HL-60 (cell line): ENCODE data around the gene ADIPOR2.

ENCODE experiments used
- DNase-seq, 2 experiments: peaks; one replicate each; pipeline ENCODE4 v3.0.0-alpha.2; 2010 to 2020; ENCODE audit warnings: low read depth in 1 of 2, low spot score in 1 of 2
- H3K27ac ChIP-seq: fragments of 250-450 bp; sonication (Bioruptor Pico); replicated peaks from 2 replicates; pipeline ENCODE4 v1.5.1; 2020; ENCODE audit warnings: mild to moderate bottlenecking, moderate library complexity
- H3K27me3 ChIP-seq: fragments of 250-450 bp; sonication (Bioruptor Pico); 2 replicates; pipeline ENCODE4 v1.5.1; 2021; ENCODE audit warnings: mild to moderate bottlenecking, moderate library complexity; ENCODE audit not compliant: insufficient read depth, poor library complexity, severe bottlenecking
- H3K4me3 ChIP-seq: replicated peaks from 2 replicates; pipeline ENCODE4 v1.5.1; 2011; ENCODE audit warnings: mild to moderate bottlenecking, control low read depth, low read length; ENCODE audit not compliant: insufficient read depth
- GABPA ChIP-seq: IDR thresholded peaks from 2 replicates; pipeline ENCODE4 v1.6.1; 2012; ENCODE audit warnings: low read depth
- POLR2AphosphoS5 ChIP-seq: IDR thresholded peaks from 2 replicates; pipeline ENCODE4 v1.6.1; 2012; ENCODE audit warnings: low read depth
- SPI1 ChIP-seq: IDR thresholded peaks from 2 replicates; pipeline ENCODE4 v1.6.1; 2012; ENCODE audit warnings: low read depth, mild to moderate bottlenecking, borderline replicate concordance
- TF ChIP-seq, protein P1 (sequence below): IDR thresholded peaks from one replicate; pipeline ENCODE4 v1.5.1; 2011; ENCODE audit warnings: low read length, control low read depth, inconsistent platforms; ENCODE audit not compliant: insufficient read depth
- TF ChIP-seq, protein P2 (sequence below): IDR thresholded peaks from 2 replicates; pipeline ENCODE4 v1.6.1; 2012; ENCODE audit warnings: low read depth; ENCODE audit not compliant: insufficient replicate concordance

ADIPOR2 gene

DNA sequence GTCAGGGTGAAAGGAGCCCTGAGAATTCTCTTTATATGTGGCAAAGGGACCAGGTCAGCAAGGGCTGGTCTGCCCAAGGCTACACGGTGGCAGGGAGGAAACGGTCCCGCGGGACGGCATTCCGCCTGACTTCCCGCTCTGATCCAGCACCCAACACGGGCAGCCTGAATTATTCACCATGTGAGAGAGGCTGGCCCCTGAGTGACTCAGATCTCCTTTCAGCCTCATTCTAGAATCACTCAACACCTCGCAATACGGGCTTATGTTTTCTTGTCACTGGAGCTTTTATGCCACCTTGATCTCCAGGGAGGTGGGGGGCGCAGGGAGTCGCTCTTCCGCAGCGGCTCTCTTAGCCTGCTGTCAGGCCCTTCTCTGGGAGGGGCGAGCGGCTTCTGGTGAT is 138.0 kb downstream of the ADIPOR2 start:
- H3K27ac ChIP-seq = no peak overlapping the region
- H3K4me3 ChIP-seq = no peak overlapping the region
- DNase-seq = no peak

DNA sequence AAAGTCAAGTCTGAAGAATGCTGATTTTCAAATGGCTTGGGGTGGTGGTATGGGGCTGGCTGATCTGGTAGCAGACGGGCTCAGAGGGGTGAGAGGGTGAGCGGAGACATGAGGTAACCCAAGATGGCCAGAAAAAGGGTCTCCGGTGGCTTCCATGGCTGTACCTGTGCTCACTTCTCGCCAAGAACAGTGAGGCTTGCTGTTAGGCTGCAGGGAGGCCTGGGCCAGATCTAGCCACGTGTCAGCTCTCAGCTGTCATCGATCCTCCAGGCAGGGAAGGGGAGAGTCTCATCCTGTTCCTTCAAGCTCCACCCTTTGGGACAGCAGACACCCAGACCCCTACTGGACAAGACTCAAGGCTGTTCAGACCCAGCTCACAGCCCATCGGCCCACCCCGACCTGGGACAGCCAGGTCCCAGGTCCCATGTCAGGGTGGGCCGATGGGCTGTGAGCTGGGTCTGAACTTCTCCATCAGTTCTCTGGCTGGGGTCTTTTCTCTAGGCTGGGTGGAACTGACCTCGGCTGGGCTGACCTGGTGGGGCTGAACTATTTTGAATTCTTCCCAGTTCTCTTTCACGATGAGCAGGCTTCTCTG is 138.5 kb downstream of the ADIPOR2 start:
- no peak for DNase-seq
- TF ChIP-seq, protein P1, sequence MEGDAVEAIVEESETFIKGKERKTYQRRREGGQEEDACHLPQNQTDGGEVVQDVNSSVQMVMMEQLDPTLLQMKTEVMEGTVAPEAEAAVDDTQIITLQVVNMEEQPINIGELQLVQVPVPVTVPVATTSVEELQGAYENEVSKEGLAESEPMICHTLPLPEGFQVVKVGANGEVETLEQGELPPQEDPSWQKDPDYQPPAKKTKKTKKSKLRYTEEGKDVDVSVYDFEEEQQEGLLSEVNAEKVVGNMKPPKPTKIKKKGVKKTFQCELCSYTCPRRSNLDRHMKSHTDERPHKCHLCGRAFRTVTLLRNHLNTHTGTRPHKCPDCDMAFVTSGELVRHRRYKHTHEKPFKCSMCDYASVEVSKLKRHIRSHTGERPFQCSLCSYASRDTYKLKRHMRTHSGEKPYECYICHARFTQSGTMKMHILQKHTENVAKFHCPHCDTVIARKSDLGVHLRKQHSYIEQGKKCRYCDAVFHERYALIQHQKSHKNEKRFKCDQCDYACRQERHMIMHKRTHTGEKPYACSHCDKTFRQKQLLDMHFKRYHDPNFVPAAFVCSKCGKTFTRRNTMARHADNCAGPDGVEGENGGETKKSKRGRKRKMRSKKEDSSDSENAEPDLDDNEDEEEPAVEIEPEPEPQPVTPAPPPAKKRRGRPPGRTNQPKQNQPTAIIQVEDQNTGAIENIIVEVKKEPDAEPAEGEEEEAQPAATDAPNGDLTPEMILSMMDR = no peak
- TF ChIP-seq SPI1 (no peak), GABPA (no peak), POLR2AphosphoS5 (no peak)
- TF ChIP-seq, protein P2, sequence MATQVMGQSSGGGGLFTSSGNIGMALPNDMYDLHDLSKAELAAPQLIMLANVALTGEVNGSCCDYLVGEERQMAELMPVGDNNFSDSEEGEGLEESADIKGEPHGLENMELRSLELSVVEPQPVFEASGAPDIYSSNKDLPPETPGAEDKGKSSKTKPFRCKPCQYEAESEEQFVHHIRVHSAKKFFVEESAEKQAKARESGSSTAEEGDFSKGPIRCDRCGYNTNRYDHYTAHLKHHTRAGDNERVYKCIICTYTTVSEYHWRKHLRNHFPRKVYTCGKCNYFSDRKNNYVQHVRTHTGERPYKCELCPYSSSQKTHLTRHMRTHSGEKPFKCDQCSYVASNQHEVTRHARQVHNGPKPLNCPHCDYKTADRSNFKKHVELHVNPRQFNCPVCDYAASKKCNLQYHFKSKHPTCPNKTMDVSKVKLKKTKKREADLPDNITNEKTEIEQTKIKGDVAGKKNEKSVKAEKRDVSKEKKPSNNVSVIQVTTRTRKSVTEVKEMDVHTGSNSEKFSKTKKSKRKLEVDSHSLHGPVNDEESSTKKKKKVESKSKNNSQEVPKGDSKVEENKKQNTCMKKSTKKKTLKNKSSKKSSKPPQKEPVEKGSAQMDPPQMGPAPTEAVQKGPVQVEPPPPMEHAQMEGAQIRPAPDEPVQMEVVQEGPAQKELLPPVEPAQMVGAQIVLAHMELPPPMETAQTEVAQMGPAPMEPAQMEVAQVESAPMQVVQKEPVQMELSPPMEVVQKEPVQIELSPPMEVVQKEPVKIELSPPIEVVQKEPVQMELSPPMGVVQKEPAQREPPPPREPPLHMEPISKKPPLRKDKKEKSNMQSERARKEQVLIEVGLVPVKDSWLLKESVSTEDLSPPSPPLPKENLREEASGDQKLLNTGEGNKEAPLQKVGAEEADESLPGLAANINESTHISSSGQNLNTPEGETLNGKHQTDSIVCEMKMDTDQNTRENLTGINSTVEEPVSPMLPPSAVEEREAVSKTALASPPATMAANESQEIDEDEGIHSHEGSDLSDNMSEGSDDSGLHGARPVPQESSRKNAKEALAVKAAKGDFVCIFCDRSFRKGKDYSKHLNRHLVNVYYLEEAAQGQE = no peak
- Histone ChIP-seq H3K4me3 (no peak overlapping the region), H3K27me3 (no peaks in the 10 kb centered on the region), H3K27ac (no peak overlapping the region)

More for the DNA sequence above, 138.0 kb downstream of the ADIPOR2 start:
- H3K27me3 ChIP-seq = no peaks in the 10 kb centered on the region
- TF ChIP-seq, protein P2 = no peak
- TF ChIP-seq POLR2AphosphoS5 (no peak), GABPA (no peak), SPI1 (no peak)
- TF ChIP-seq, protein P1 = no peak

DNA sequence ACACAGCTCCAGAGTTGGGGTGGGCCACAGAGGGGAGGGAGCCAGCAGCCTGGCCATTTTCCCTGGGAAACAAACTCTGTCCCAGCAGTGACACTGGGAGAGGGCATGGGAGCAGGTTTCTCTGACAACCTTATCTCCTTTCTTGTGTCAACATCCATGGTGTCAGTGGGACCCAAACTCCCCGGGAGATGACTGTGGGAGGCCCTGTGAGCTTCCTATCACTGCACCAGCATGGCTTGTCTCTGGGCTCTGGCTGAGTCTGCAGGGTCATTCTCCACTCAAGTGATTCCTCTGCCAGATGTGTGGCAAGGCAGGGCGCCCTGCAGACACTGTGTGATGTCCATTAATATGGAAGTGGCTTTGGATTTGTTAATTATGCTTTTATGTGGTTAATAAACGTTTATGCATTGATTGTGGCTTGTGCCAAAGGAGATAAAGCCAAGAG is 139.6 kb downstream of the ADIPOR2 start:
- Histone ChIP-seq H3K4me3 (no peak overlapping the region), H3K27ac (no peak overlapping the region), H3K27me3 (no peaks in the 10 kb centered on the region)
- DNase-seq = no peak
- TF ChIP-seq, protein P2 = no peak
- TF ChIP-seq, protein P1 = no peak
- TF ChIP-seq SPI1 (no peak), GABPA (no peak), POLR2AphosphoS5 (no peak)
